HG03064 (cell line): ENCODE data around the gene ERMARD.

ENCODE experiments used
- ATAC-seq: cut with Tn5 transposase; IDR thresholded peaks from one replicate; pipeline ENCODE4 v1.9.1; 2021; ENCODE audit warnings: low read depth; ENCODE audit not compliant: unreplicated experiment

The ERMARD gene

GRCh38 chr6:169816054-169816453, 64.6 kb downstream of the ERMARD start:
- ATAC-seq, result no peak

GRCh38 chr6:169816975-169817374, 65.6 kb downstream of the ERMARD start:
- no peak for ATAC-seq

DNA sequence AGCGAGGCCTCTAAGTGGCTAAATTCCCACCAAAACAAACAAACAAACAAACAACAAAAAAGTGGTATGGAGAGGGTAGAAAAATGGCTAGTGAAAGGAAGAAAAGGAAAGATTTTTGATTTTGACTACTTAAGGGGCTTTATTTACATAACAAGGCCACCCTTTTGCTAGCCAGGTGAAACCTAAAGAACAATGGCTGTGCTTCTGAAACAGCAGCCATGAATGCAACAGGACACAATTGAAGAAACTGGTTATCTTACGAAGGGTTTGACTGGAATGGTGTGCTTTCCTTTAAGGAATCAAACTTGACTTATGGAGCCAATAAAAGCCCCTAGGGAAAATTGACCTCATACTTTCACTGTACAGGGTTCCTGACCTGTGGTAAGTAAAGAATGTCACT, 68.9 kb downstream of the ERMARD start:
- no peak for ATAC-seq

GRCh38 chr6:169824021-169824420, 72.6 kb downstream of the ERMARD start:
- ATAC-seq, result no peak

DNA sequence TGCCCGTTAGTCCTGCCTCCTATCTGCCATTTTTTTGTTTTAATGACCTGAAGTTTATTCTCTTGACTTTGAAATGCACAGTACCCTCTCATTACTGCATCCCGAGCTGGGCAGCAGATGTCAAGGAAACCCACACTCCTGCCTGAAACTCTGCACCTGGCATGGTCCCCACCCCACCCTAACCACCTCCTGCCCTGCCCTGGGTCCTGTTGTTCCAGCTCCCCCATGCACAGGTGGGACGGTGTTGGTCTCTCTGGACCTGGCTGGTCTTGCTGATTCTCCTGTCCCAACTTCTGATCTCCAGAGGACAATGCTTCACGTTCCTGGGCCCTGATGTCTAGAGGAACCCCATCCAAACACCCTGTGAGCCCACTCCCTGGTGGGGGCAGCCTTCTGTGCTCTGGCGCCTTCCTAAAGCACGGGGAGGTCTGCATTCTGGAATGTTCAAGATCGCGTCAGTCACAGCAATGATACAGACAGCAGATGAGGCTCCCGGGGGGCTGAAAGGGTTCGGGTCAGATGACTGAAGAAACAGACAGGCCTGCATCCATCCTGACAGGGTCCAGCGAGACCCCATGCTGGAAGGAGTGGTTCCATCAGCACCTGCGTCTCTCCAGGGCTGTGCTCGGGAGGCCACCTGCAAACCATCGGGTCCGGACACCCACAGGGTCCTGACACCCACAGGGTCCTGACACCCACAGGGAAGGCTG, 73.6 kb downstream of the ERMARD start:
- ATAC-seq, result no peak

DNA sequence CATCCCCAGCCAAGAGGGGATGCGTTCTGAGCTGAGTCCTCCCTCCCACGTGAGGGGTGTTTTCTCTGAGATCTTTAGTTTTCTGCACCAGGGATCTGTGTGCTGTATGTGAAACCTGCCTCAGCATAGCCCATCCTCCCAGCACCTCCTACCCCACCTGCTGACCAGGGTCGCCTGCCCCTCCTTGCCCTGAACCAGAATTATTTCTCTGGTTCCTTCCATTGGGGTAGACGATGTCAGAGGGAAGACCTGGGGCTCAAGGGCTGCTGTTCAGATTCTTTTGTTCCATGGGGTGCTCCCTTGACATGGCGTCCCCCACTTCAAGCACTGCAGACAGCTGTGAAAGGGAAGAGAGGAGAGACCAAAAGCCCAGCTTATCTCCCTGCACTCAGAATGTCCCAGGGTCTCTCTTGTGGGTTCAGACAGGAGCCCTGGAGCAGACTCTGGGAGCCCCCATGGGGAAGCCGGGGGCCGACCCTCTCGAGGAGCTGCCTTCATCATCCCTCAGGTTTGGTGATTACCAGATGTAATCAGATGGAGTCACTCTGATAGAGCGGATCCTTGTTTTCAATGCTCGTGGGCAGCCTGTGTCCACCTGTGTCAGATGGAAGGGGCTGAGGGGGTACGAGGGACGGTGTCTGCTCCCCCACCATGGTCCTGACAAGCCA, 74.3 kb downstream of the ERMARD start:
- ATAC-seq, result no peak

GRCh38 chr6:169826697-169827096, 75.3 kb downstream of the ERMARD start:
- ATAC-seq, result no peak

DNA sequence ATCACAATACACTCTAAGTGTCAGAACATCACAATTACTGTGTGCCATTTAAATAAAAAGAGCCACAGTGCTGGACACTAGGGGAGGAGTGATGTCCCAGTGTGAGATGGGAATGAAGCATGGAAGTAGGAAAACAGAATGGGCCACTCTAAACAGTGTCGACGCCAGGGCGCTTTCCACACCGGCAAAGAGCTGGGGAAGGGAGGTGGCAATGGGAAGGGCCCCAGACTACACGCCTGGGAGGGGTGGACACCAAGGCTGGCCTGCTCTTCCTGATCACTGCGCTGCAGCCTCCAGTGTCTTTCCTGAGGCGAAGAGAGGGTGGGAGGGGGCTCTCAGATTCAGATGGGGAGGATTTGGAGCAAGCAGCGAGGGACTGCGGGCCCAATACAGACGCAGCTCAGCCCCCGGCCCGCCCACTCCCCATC, 75.9 kb downstream of the ERMARD start:
- ATAC-seq, result no peak

DNA sequence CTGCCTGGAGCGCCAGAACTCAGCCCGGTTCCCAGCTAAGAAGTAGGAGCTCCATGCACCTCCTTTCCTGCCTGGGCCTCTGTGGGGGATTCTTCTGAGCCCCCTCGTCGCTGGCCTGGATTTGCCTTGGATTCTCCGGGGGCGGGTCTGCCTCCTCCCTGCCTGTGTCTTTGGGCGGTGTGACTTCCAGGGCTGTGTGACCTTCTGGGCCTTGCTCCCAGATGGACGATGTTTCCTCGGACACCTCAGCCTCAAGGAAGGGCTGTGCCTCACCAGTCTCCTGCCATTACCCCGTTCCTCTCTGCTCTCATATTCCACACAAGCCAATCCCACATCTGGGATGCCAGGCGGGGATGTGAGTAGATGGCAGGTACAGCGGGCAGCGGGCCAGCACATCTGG, 76.8 kb downstream of the ERMARD start:
- ATAC-seq, result no peak

- ATAC-seq, result no peak
Measured at GRCh38 chr6:169829786-169830185, 78.4 kb downstream of the ERMARD start.

- ATAC-seq, result no peak
Measured at GRCh38 chr6:169830876-169831275, 79.5 kb downstream of the ERMARD start.
